Upper lobe of right lung (tissue), 1 donor: ENCODE results near the gene NTRK3. TPM values are rescaled to one million over a fixed set of nuclear protein-coding genes. Genes with fewer than 3 reads are reported as not detected.
"Not testable (repeated sequence)": the region's sequence is repeated elsewhere in the genome, so short reads cannot be mapped to it uniquely, and the experiment has no call there.

Experiments
- ATAC-seq: fragments of 200-7000 bp; cut with Tn5 transposase; one replicate; pipeline ENCODE4 v1.9.1; 2020; ENCODE audit warnings: mild to moderate bottlenecking, moderate library complexity
- DNase-seq: peaks from one replicate; pipeline ENCODE4 v3.0.0-alpha.2; 2020
- H3K27ac ChIP-seq: fragments of 200-600 bp; one replicate; pipeline ENCODE4 v1.8.0; 2022
- H3K27me3 ChIP-seq: fragments of 200-600 bp; one replicate; pipeline ENCODE4 v1.8.0; 2022; ENCODE audit warnings: mild to moderate bottlenecking
- H3K36me3 ChIP-seq: fragments of 200-600 bp; one replicate; pipeline ENCODE4 v1.8.0; 2022
- H3K4me1 ChIP-seq: fragments of 200-600 bp; one replicate; pipeline ENCODE4 v1.8.0; 2022
- H3K4me3 ChIP-seq: fragments of 200-600 bp; one replicate; pipeline ENCODE4 v1.8.0; 2022; ENCODE audit warnings: mild to moderate bottlenecking
- H3K9me3 ChIP-seq: fragments of 200-600 bp; one replicate; pipeline ENCODE4 v1.8.0; 2022
- intact Hi-C: fragments of 100-400 bp; cut with DNase I; formaldehyde crosslinking; loops from one replicate; pipeline ENCODE4 v1.11.0; 2022
- total RNA-seq: library from RNA; stranded (reverse); fragmentation: NEBNext Ultra II Directional; extraction: Animal tissue kit (Norgen Biotek cat#: 25700); gene quantifications from one replicate; pipeline ENCODE4 v1.2.1, GENCODE V29; 2021
- TF ChIP-seq, protein P1 (sequence below): fragments of 200-600 bp; IDR thresholded peaks from one replicate; pipeline ENCODE4 v1.8.0; 2022; ENCODE audit warnings: antibody characterized with exemption
- donor health status: DM: no; HTN: yes; CAD: no; lungs with severe emphysema.

Gene NTRK3
- total RNA-seq, 1 donor from 2014 or later = 2.8 TPM

DNA sequence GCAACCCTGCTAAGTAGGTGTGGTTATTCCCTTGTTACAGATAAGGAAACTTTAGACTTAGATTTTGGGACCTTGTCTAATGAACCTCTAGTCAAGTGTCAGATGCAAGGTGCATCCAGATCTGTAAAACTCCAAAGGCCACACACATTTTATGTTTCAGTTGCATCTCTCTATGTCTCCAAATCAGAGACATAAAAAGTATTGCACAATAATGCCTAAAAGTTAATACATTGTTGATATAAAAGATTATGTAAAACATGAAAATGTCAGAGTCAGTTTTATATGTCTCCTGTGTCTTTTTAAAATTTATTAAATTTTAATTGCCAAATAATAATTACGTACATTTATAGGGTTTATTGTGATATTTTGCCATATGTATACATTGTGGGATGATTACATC, 408.5 kb downstream of the NTRK3 start:
- TF ChIP-seq, protein P1, sequence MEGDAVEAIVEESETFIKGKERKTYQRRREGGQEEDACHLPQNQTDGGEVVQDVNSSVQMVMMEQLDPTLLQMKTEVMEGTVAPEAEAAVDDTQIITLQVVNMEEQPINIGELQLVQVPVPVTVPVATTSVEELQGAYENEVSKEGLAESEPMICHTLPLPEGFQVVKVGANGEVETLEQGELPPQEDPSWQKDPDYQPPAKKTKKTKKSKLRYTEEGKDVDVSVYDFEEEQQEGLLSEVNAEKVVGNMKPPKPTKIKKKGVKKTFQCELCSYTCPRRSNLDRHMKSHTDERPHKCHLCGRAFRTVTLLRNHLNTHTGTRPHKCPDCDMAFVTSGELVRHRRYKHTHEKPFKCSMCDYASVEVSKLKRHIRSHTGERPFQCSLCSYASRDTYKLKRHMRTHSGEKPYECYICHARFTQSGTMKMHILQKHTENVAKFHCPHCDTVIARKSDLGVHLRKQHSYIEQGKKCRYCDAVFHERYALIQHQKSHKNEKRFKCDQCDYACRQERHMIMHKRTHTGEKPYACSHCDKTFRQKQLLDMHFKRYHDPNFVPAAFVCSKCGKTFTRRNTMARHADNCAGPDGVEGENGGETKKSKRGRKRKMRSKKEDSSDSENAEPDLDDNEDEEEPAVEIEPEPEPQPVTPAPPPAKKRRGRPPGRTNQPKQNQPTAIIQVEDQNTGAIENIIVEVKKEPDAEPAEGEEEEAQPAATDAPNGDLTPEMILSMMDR = no peak
- DNase-seq (no peak), ATAC-seq (no peak)
- intact Hi-C loops = no loop called here
- Histone ChIP-seq H3K27ac (no peak overlapping the region), H3K4me1 (no peaks in the 10 kb centered on the region), H3K36me3 (no peaks in the 10 kb centered on the region), H3K27me3 (no peaks in the 10 kb centered on the region), H3K4me3 (no peak overlapping the region), H3K9me3 (no peaks in the 10 kb centered on the region)

DNA sequence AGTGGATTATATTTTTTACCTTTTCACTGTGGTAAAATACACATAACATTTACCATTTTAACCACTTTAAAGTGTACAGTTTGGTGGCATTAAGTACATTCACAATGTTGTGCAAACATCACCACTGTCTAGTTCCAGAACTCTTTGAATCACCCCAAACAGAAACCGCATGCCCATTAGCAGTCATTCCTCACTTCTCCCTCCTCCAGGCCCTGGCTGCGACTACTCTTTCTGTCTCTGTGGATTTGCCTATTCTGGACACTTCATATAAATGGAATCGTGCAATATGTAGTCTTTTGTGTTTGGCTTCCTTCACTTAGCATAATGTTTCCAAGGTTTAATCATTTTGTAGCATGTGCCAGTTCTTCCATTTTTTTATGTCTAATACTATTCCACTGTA, 409.8 kb downstream of the NTRK3 start:
- H3K4me1 ChIP-seq = no peaks in the 10 kb centered on the region
- H3K36me3 ChIP-seq = no peaks in the 10 kb centered on the region
- TF ChIP-seq, protein P1 = no peak
- H3K27ac ChIP-seq = no peak overlapping the region
- intact Hi-C loops = no loop called here
- H3K9me3 ChIP-seq = no peaks in the 10 kb centered on the region
- H3K27me3 ChIP-seq = no peaks in the 10 kb centered on the region
- DNase-seq = no peak
- no peak overlapping the region for H3K4me3 ChIP-seq
- no peak for ATAC-seq

DNA sequence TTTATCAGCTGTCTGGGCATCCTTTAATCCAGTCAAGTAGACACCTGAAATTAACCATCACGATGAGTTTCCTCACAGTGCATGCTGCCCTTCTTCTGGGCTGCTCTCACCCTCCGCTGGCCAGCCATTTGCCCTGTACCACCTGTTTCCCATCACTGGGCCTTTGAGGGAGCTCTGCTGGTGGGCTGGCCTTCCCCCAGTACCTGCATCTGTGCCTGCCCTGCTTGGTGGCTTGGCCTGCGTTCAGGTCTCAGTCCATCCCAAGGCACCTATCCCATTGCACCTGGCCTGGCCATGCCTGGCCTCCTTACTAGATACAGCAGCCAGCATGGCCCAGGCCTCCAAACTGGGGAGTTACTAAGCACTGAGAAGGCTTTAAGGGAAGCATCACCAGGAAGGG, 413.2 kb downstream of the NTRK3 start:
- ATAC-seq (peak; percentile 37), DNase-seq (peak; percentile 54)
- no peaks in the 10 kb centered on the region for H3K27me3 ChIP-seq
- TF ChIP-seq, protein P1 = no peak
- no peaks in the 10 kb centered on the region for H3K36me3 ChIP-seq
- H3K4me3 ChIP-seq = no peak overlapping the region
- no peaks in the 10 kb centered on the region for H3K9me3 ChIP-seq
- H3K27ac ChIP-seq = no peak overlapping the region
- H3K4me1 ChIP-seq = no peaks in the 10 kb centered on the region
- intact Hi-C loops = no loop called here

DNA sequence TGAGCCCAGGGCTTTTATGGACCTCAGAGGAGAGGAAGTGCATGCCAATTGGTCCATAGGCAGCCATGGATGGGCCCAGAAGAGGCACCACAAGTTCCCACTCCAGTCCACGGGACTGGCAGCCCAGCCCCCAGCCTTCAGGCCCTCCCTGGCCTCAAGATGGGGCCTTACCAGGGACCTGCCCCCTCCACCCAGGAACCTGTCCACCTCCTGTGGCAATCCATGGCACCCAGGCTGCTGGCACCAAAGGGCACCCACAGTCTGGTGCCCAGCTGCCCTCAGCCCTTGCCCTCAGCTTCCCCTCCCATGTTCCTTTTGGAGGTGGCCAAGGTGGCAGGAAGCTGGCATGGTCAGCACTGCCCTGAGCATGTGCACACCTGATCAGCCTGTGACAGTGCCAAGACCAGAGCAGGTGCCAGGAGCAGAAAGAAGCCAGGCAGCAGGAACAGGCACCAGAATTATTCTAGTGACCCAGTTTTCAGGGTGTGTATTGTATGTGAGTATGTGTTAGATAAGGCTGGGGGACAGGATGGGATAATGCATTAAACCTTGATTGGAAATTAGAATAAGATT, 415.0 kb downstream of the NTRK3 start:
- no peak for ATAC-seq
- TF ChIP-seq, protein P1 = no peak
- Histone ChIP-seq H3K9me3 (no peaks in the 10 kb centered on the region), H3K4me3 (no peak overlapping the region), H3K36me3 (no peaks in the 10 kb centered on the region), H3K27ac (no peak overlapping the region), H3K4me1 (no peaks in the 10 kb centered on the region), H3K27me3 (no peaks in the 10 kb centered on the region)
- intact Hi-C loops = no loop called here
- no peak for DNase-seq

DNA sequence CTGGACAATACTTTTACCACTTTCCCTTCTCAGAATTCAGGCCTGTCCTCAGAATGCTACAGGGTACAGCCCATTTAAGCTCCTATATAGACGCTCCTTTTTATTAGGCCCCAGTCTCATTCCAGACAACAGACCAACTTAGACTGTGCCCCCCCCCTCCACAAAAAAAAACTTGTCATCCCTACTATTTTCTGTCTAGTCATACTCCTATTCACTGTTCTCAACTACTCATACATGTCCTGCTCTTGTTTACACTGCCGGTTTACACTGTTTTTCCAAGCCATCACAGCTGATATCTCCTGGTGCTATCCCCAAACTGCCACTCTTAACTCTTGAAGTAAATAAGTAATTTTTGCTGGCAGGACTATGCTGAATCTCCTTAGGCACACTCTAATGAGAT, 420.7 kb downstream of the NTRK3 start:
- H3K9me3 ChIP-seq, H3K4me1 ChIP-seq, H3K4me3 ChIP-seq, H3K27me3 ChIP-seq, H3K27ac ChIP-seq, H3K36me3 ChIP-seq, intact Hi-C loops, DNase-seq, ATAC-seq: not testable (repeated sequence)

DNA sequence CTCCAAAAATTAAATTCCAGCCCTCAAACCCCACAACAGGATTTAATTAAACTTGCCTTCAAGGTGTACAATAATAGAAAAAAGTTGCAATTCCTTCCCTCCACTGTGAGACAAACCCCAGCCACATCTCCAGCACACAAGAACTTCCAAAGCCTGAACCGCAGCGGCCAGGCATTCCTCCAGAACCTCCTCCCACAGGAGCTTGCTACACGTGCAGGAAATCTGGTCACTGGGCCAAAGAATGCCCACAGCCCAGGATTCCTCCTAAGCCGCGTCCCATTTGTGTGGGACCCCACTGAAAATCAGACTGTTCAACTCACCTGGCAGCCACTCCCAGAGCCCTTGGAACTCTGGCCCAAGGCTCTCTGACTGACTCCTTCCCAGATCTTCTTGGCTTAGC, 423.2 kb downstream of the NTRK3 start:
- DNase-seq, intact Hi-C loops, H3K27me3 ChIP-seq, H3K36me3 ChIP-seq, H3K27ac ChIP-seq, H3K4me3 ChIP-seq, ATAC-seq, H3K9me3 ChIP-seq, H3K4me1 ChIP-seq: not testable (repeated sequence)
